NCI-H460 (cell line): ENCODE data around the gene WDFY2. TPM values are rescaled to one million over a fixed set of nuclear protein-coding genes. Genes with fewer than 3 reads are reported as not detected.
A peak's percentile ranks its signal among the peaks of the same experiment; 100 is the strongest.
"Not testable (repeated sequence)": the region's sequence is repeated elsewhere in the genome, so short reads cannot be mapped to it uniquely, and the experiment has no call there.

Experiments used
- DNase-seq: peaks from one replicate; pipeline ENCODE4 v3.0.0-alpha.2; 2016; ENCODE audit warnings: low read depth; ENCODE audit errors: extremely low read depth
- polyA plus RNA-seq: library from polyadenylated mRNA; depleted of rRNA; stranded (reverse); fragments of >200 nt; gene quantifications from 2 replicates; pipeline ENCODE4 v1.2.3, GENCODE V29; 2014; cell fraction: nucleus; rRNA removed
- total RNA-seq: library from RNA; depleted of rRNA; stranded (reverse); fragments of >200 nt; shearing (Covaris generic); gene quantifications from 2 replicates; pipeline ENCODE4 v1.2.3, GENCODE V29; 2014; rRNA removed

Gene WDFY2
- 9.4 and 10.8 TPM in 2 replicates for total RNA-seq
- polyA plus RNA-seq: 52.2 and 87.0 TPM in 2 replicates

GRCh38 chr13:51583875-51584730, at the start of gene WDFY2:
Gene WDFY2 (plus strand): TSS chr13:51584462. CDS start chr13:51584688, 226 bp downstream.
- DNase-seq: peak; percentile 99

GRCh38 chr13:51538591-51539179, 45.6 kb upstream of the WDFY2 start:
- DNase-seq: no peak

GRCh38 chr13:51539887-51540286, 44.4 kb upstream of the WDFY2 start:
- DNase-seq: no peak

- no peak for DNase-seq
These were observed 43.2 kb upstream of the WDFY2 start for GRCh38 chr13:51541037-51541436.

- no peak for DNase-seq
These were observed 42.4 kb upstream of the WDFY2 start for GRCh38 chr13:51541809-51542258.

- peak; percentile 60 for DNase-seq
These were observed 41.7 kb upstream of the WDFY2 start for GRCh38 chr13:51542346-51543242.

GRCh38 chr13:51545446-51545845, 38.8 kb upstream of the WDFY2 start:
- not testable (repeated sequence) for DNase-seq

GRCh38 chr13:51547425-51548176, 36.7 kb upstream of the WDFY2 start:
- DNase-seq: no peak

GRCh38 chr13:51549050-51549449, 35.2 kb upstream of the WDFY2 start:
- no peak for DNase-seq

- no peak for DNase-seq
These were observed 34.7 kb upstream of the WDFY2 start for GRCh38 chr13:51549593-51549992.

GRCh38 chr13:51550151-51550550, 34.1 kb upstream of the WDFY2 start:
- DNase-seq: no peak

GRCh38 chr13:51551416-51551815, 32.8 kb upstream of the WDFY2 start:
- DNase-seq: no peak

- no peak for DNase-seq
These were observed 32.2 kb upstream of the WDFY2 start for GRCh38 chr13:51552027-51552426.

- no peak for DNase-seq
These were observed 30.7 kb upstream of the WDFY2 start for GRCh38 chr13:51553531-51553930.

- DNase-seq: no peak
These were observed 27.5 kb upstream of the WDFY2 start for GRCh38 chr13:51556740-51557139.

- no peak for DNase-seq
These were observed 26.8 kb upstream of the WDFY2 start for GRCh38 chr13:51557438-51557837.

- peak; percentile 13 for DNase-seq
These were observed 26.2 kb upstream of the WDFY2 start for GRCh38 chr13:51557875-51558612.

- no peak for DNase-seq
These were observed 24.1 kb upstream of the WDFY2 start for GRCh38 chr13:51559946-51560735.
